H1 (cell line): ENCODE measurements around the gene KLHDC10.
"Not testable (repeated sequence)": the region's sequence is repeated elsewhere in the genome, so short reads cannot be mapped to it uniquely, and the experiment has no call there.

ENCODE experiments used
- ATF2 ChIP-seq: IDR thresholded peaks from 2 replicates; pipeline ENCODE4 v1.6.1; 2012; ENCODE audit warnings: low read length, inconsistent platforms
- BRCA1 ChIP-seq: IDR thresholded peaks from 2 replicates; pipeline ENCODE4 v1.6.1; 2012; ENCODE audit warnings: low read depth, low read length, improper control_type of control experiment
- CHD2 ChIP-seq: IDR thresholded peaks from 2 replicates; pipeline ENCODE4 v1.6.1; 2012; ENCODE audit warnings: low read length, improper control_type of control experiment
- CTCF ChIP-seq, 3 experiments: IDR thresholded peaks; 1 replicate in 2 of 3; 2 replicates in 1 of 3; pipeline versions ENCODE4 v1.5.1 to v1.6.1; 2011; ENCODE audit warnings: low read length in 3 of 3, mild to moderate bottlenecking in 3 of 3, inconsistent platforms in 2 of 3, low read depth in 1 of 3, moderate library complexity in 1 of 3; ENCODE audit not compliant: insufficient read depth in 1 of 3; ENCODE audit errors: control extremely low read depth in 1 of 3
- EGR1 ChIP-seq: IDR thresholded peaks from 2 replicates; pipeline ENCODE4 v1.6.1; 2011; ENCODE audit warnings: low read depth, low read length, borderline replicate concordance
- EZH2 ChIP-seq: fragments of 200-600 bp; sonication (generic); IDR thresholded peaks from 2 replicates; pipeline ENCODE4 v1.7.1; 2012; ENCODE audit warnings: low read depth, mild to moderate bottlenecking, moderate library complexity, low read length, inconsistent platforms; ENCODE audit not compliant: severe bottlenecking
- MAX ChIP-seq: IDR thresholded peaks from 2 replicates; pipeline ENCODE4 v1.6.1; 2012; ENCODE audit warnings: inconsistent platforms
- POLR2A ChIP-seq, 2 experiments: IDR thresholded peaks; 1 replicate in 1 of 2; 2 replicates in 1 of 2; pipeline ENCODE4 v1.6.1; 2011; ENCODE audit warnings: low read depth in 2 of 2, low read length in 2 of 2, mild to moderate bottlenecking in 2 of 2; ENCODE audit errors: control extremely low read depth in 1 of 2
- POLR2AphosphoS5 ChIP-seq: IDR thresholded peaks from 2 replicates; pipeline ENCODE4 v1.6.1; 2011; ENCODE audit warnings: low read depth, low read length
- RFX5 ChIP-seq: IDR thresholded peaks from 2 replicates; pipeline ENCODE4 v1.6.1; 2011; ENCODE audit warnings: low read depth, low read length, improper control_type of control experiment, borderline replicate concordance

DNA sequence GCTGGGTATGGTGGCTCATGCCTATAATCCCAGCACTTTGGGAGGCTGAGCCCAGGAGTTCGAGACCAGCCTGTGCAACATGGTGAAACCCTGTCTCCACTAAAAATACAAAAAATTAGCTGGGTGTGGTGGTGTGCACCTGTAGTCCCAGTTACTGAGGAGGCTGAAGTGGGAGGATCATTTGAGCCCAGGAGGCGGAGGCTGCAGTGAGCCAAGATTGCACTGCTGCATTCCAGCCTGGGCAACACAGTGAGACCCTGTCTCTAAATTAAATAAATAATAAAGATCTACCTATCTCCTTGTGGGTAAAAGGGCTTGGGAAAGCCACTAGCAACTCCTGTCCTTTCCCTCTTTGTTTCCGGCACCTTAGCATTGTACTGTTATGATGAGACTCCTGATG lies 56.5 kb downstream of the KLHDC10 start:
- TF ChIP-seq MAX; CTCF (IDR thresholded peaks at IDR 0.05; ENCODE audit: control extremely low read depth in 1 of 3, insufficient read depth in 1 of 3, low read depth in 1 of 3, low read length in 3 of 3); BRCA1; CHD2; POLR2AphosphoS5; RFX5; POLR2A (IDR thresholded peaks at IDR 0.05; ENCODE audit: control extremely low read depth in 1 of 2, low read depth in 2 of 2, low read length in 2 of 2); EZH2; EGR1; ATF2: not testable (repeated sequence)
